ENCODE data around the gene TMEM108.

TMEM108 gene

DNA sequence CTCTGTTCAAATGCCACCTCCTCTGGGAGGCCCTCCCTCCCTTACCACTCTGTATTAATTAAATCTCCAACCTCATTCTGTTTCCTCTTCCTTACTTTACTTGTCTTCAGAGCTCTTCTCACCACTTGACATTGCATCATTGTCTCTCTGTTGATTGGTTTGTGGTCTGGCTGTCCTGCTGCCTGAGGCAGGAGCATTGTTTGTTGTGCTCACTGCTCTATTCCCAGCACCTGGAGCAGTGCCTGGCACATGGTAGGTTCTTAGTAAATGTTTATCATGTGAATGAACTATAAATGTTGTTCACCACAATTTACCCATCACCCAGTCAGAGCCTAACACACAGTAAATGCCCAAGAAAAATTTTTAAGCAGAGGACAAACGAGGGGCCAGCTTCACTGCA lies 355.0 kb downstream of the TMEM108 start:
- ChIA-PET CTCF (no interaction called here), POLR2A (no interaction called here)
- TF ChIP-seq NFRKB (IDR thresholded peaks at IDR 0.05) (no peak), ARNT (IDR thresholded peaks at IDR 0.05) (no peak), SP1 (IDR thresholded peaks at IDR 0.05) (no peak), FOXA1 (IDR thresholded peaks at IDR 0.05) (no peak), SUZ12 (IDR thresholded peaks at IDR 0.05) (no peak), L3MBTL2 (conservative IDR thresholded peaks at IDR 0.05) (no peak), LEF1 (IDR thresholded peaks at IDR 0.05; ENCODE audit: borderline replicate concordance) (no peak), CTBP1 (IDR thresholded peaks at IDR 0.05; ENCODE audit: borderline replicate concordance) (no peak), FOXK2 (IDR thresholded peaks at IDR 0.05) (no peak), HDGF (IDR thresholded peaks at IDR 0.05; ENCODE audit: borderline replicate concordance) (no peak), BHLHE40 (IDR thresholded peaks at IDR 0.05; ENCODE audit: borderline replicate concordance) (no peak)
- TF ChIP-seq, protein P1, sequence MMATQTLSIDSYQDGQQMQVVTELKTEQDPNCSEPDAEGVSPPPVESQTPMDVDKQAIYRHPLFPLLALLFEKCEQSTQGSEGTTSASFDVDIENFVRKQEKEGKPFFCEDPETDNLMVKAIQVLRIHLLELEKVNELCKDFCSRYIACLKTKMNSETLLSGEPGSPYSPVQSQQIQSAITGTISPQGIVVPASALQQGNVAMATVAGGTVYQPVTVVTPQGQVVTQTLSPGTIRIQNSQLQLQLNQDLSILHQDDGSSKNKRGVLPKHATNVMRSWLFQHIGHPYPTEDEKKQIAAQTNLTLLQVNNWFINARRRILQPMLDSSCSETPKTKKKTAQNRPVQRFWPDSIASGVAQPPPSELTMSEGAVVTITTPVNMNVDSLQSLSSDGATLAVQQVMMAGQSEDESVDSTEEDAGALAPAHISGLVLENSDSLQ (IDR thresholded peaks at IDR 0.05) = no peak

DNA sequence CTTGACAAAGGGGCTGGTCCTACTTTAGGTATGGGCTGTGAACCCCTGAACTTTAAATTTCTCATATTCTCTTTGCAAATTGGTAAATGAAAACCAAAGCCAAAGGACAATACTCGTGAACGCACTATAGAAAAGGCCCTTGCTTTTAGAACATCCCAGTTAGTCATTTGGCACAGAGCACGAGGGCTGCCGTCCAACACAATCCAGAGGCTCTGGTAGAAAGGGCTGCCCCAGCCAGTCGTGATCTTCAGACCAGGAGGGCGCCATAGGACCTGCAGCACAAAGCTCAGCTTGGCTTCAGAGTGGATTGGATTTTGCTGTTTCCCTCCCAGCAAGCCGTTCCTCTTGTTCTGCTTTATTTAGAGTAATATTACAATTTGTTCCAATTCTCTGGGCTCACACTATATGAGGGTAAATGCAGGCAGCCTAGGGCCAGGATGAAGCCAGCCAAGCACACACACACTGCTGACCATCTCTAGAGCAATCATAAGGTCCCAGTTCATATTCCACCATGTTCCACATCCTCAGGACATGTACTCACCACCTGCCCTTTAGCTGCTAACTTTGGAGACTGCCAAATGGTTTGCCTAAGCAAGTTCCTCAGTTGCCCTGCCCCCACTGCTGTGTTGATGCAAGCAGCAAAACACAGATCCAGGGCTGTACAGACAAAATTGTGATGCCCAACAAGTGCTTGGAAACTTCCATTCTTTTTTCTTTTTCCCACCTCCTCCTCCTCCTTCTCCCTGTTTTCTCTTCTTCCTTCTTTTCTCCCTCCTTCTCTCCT lies 355.7 kb downstream of the TMEM108 start:
- ChIA-PET POLR2A (no interaction called here), CTCF (interaction anchor here (0.6 kb wide), 1 partner anchor 17 kb away, joined by 7 read pairs; no protein-coding TSS in a partner anchor)
- TF ChIP-seq SUZ12 (IDR thresholded peaks at IDR 0.05) = no peak
- no peak for TF ChIP-seq FOXM1 (IDR thresholded peaks at IDR 0.05; ENCODE audit: borderline replicate concordance)
- TF ChIP-seq, protein P1 (IDR thresholded peaks at IDR 0.05) = no peak
- TF ChIP-seq HDGF (IDR thresholded peaks at IDR 0.05; ENCODE audit: borderline replicate concordance) = no peak
- no peak for TF ChIP-seq ELF4 (IDR thresholded peaks at IDR 0.05)
- no peak for TF ChIP-seq BHLHE40 (IDR thresholded peaks at IDR 0.05; ENCODE audit: borderline replicate concordance)
- no peak for DNase-seq (ENCODE audit: extremely low spot score)

More for the DNA sequence above, 355.0 kb downstream of the TMEM108 start:
- DNase-seq (ENCODE audit: extremely low spot score) = no peak

DNA sequence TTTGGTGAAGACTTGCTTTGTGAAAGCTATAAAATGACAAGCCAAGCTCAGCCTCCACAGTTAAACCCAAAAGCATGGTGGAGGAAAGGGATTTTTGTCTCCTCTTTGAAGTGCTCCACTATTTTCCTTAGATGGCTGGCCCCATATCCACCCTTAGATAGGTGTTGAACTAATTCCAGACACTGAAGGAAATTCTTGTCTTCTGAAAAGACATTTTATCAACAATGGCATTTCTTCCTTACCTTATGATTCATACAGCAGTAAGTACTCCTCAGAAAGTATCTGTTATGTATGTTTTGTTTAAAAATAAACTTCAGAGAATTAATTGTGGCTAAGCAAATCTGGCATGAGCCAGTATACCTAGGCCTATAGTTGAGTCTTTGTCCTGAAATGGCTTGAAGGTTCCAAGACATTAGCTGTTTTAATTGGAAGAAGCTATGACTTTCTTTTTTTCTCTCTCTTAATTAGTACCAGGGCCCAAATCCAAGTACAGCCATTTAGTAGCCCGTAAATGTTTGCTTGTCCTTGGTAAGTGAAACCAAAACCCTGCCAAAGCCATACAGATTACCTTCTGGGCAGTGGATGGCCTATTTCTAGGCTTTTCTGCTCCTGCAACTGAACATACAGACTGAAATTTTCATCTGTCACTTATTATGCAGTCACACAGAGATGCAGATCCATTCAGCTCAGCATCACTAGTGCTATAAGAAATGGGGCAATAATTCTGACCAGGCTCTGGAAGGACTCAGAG lies 356.5 kb downstream of the TMEM108 start:
- ChIA-PET CTCF (interaction anchor here (0.6 kb wide), 1 partner anchor 16 kb away, joined by 7 read pairs; no protein-coding TSS in a partner anchor), POLR2A (no interaction called here)
- TF ChIP-seq NFRKB (IDR thresholded peaks at IDR 0.05) (no peak), HDGF (IDR thresholded peaks at IDR 0.05; ENCODE audit: borderline replicate concordance) (no peak), FOXK2 (IDR thresholded peaks at IDR 0.05) (no peak), ELF4 (IDR thresholded peaks at IDR 0.05) (no peak), SP1 (IDR thresholded peaks at IDR 0.05) (no peak), ARNT (IDR thresholded peaks at IDR 0.05) (no peak), LEF1 (IDR thresholded peaks at IDR 0.05; ENCODE audit: borderline replicate concordance) (no peak), L3MBTL2 (conservative IDR thresholded peaks at IDR 0.05) (no peak), TARDBP (IDR thresholded peaks at IDR 0.05) (no peak)
- no peak for DNase-seq (ENCODE audit: extremely low spot score)

DNA sequence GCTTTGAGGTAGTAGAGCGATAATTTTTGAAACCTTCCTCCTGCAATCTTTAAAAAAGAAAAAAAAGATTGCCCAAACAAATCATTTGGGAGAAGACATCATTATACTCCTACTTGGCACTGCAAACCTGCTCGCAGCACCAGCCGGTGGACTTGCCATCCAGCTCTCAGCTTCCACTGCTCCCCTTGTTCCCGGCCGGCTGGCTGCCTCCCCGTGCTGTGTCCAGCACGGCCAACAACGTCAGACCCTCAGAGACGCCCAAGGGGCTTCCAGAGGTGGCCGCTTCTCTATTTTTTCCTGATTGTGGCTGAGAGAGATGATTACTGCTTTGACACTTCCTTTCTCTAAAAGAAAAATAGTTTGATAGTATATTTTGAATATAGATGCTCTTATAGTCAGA lies 358.7 kb downstream of the TMEM108 start:
- TF ChIP-seq SP1 (IDR thresholded peaks at IDR 0.05) (no peak), SUZ12 (IDR thresholded peaks at IDR 0.05) (no peak), ELF4 (IDR thresholded peaks at IDR 0.05) (no peak), FOXK2 (IDR thresholded peaks at IDR 0.05) (no peak), LEF1 (IDR thresholded peaks at IDR 0.05; ENCODE audit: borderline replicate concordance) (no peak), ARNT (IDR thresholded peaks at IDR 0.05) (no peak), ZNF384 (IDR thresholded peaks at IDR 0.05) (no peak), BHLHE40 (IDR thresholded peaks at IDR 0.05; ENCODE audit: borderline replicate concordance) (no peak), FOXM1 (IDR thresholded peaks at IDR 0.05; ENCODE audit: borderline replicate concordance) (no peak), FOXA1 (IDR thresholded peaks at IDR 0.05) (no peak), CTBP1 (IDR thresholded peaks at IDR 0.05; ENCODE audit: borderline replicate concordance) (no peak), NFRKB (IDR thresholded peaks at IDR 0.05) (no peak), L3MBTL2 (conservative IDR thresholded peaks at IDR 0.05) (no peak), HDGF (IDR thresholded peaks at IDR 0.05; ENCODE audit: borderline replicate concordance) (no peak), TARDBP (IDR thresholded peaks at IDR 0.05) (no peak)
- TF ChIP-seq, protein P1 (IDR thresholded peaks at IDR 0.05) = no peak
- CTCF ChIA-PET = no interaction called here
- POLR2A ChIA-PET = no interaction called here
- DNase-seq (ENCODE audit: extremely low spot score) = no peak

DNA sequence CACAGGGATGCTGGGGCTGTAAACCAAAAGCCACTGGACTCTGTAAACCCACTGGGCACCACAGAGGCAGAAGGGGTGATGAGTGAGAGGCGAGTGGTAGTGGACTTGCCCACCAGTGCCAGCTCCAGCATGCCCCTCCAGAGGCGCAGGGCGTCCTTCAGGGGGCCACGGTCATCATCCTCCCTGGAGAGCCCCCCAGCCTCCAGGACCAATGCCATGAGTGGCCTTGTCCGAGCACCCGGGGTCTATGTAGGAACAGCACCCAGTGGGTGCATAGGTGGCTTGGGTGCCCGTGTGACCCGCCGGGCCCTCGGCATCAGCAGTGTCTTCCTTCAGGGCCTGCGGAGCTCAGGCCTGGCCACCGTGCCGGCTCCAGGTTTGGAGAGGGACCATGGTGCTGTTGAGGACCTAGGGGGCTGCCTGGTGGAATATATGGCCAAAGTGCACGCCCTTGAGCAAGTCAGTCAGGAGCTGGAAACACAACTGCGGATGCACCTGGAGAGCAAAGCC lies 361.9 kb downstream of the TMEM108 start, which contains the start of gene BFSP2:
Gene BFSP2, plus strand, starts transcription at position 51 of the 510 bp plus-strand sequence. Its CDS starts 28 bp downstream, at position 79.
- ChIA-PET CTCF (interaction anchor here (1.1 kb wide), 1 partner anchor 358 kb away, joined by 3 read pairs; no protein-coding TSS in a partner anchor), POLR2A (no interaction called here)
- TF ChIP-seq ZNF384 (IDR thresholded peaks at IDR 0.05) (no peak), NFRKB (IDR thresholded peaks at IDR 0.05) (no peak), L3MBTL2 (conservative IDR thresholded peaks at IDR 0.05) (no peak), FOXA1 (IDR thresholded peaks at IDR 0.05) (no peak), TARDBP (IDR thresholded peaks at IDR 0.05) (no peak)
- TF ChIP-seq, protein P1 (IDR thresholded peaks at IDR 0.05) = no peak
- no peak for DNase-seq (ENCODE audit: extremely low spot score)
